Stimulated activated CD4-positive, alpha-beta T cell treated with anti-CD3 and anti-CD28 coated beads, Interleukin-15, amount 100 ng/mL, for 24 hours (primary cell): ENCODE measurements around the gene KRTAP25-1.

Source experiments
- DNase-seq: peaks from one replicate; pipeline ENCODE4 v3.0.0-alpha.2; 2020

KRTAP25-1 gene

DNA sequence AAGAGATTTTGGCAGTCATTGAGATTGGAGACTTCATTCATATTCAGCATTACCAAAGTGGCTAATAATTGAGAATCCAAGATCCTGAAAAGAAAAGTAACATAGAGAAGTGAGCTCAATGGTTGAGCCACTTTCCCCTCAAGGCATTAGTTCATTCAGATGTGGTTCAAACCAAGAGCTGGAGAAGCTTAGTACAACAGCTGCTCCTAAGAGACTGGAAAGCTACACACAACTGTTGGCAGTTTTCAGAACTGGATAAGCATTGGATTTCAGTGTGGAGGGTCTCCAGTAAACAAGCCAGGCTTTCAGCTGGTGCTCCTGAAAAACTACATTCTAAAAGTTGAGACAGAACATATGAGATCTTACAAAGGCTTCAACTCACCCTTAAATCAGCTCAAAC, 44.3 kb downstream of the KRTAP25-1 start:
- no peak for DNase-seq

DNA sequence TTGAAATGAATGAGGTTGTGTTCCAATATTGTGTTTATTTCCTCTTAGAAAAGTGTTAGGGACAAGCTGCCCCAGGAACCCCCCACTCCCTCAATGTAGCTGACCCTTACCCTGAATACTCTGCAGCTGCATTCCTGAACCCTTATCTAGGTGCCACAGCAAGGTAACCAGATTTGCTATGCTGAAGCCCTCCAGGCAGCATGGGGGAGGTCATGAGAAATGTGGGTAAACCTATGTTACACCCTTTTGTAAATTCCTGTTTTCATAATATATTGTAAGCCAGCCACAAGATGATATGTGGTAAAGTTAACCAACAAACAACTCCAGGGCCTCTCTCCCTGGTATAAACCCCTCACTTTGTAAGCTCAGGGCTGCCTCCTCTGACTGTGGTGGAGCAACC, 45.6 kb downstream of the KRTAP25-1 start:
- no peak for DNase-seq

DNA sequence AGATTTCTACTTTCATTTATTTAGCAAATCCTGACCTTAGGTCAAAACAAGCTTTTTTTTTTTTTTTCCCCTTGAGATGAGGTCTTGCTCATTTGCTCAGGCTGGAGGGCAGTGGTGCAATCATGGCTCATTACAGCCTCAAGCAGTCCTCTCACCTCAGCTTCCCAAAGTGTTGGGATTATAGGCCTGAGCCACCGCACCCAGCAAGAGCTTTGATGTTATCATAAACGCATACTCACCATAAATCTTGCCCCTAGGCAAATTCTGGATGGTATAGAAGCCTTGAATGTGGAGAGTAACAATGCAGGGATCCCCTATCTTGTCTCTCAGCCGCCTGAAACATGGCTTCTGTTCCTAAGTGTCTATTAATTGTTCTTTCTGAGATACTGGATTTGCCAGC, 48.7 kb downstream of the KRTAP25-1 start:
- DNase-seq = no peak
